ENCODE measurements around the gene UBE2M. TPM values are rescaled to one million over a fixed set of nuclear protein-coding genes. Genes with fewer than 3 reads are reported as not detected.

The UBE2M gene
- total and polyA plus RNA-seq, 2 experiments from 2014 or later: 8.7 to 60.3 TPM

- H3K9ac ChIP-seq: peak overlapping the region; percentile 97
- no peaks in the 10 kb centered on the region for H3K27me3 ChIP-seq (replicated peaks; ENCODE audit: insufficient read depth)
- no peaks in the 10 kb centered on the region for H4K20me1 ChIP-seq (ENCODE audit: insufficient read depth)
- H3K4me3 ChIP-seq: peak overlapping the region; percentile 94
- peaks cover 12% of the 10 kb centered on the region for H3K4me1 ChIP-seq (ENCODE audit: insufficient read depth)
- no peak for DNase-seq
- H3K4me2 ChIP-seq (ENCODE audit: unreplicated experiment): peak overlapping the region; percentile 95
- H3K9me2 ChIP-seq (ENCODE audit: insufficient read depth): no peaks in the 10 kb centered on the region
- peaks cover 18% of the 10 kb centered on the region; the same call in 1 of the 2 replicates for H3F3A ChIP-seq (ENCODE audit: insufficient read depth)
- peaks cover 5% of the 10 kb centered on the region; the same call in 1 of the 2 replicates for H3K36me3 ChIP-seq (ENCODE audit: low read depth)
- H3K9me3 ChIP-seq (ENCODE audit: low read depth): no peaks in the 10 kb centered on the region
- H3K79me2 ChIP-seq (ENCODE audit: insufficient read depth): peaks cover 36% of the 10 kb centered on the region
- whole genome bisulfite sequencing, 2 experiments (ENCODE audit: low coverage in 1 of 2, low lambda C conversion rate in 2 of 2, missing lambda C conversion rate in 2 of 2): 1 to 2% methylated on average over 7 of the region's 7 CpGs
- in situ Hi-C loops (cut with MboI): no loop called here
- TF ChIP-seq EZH2 (IDR thresholded peaks at IDR 0.05; ENCODE audit: insufficient read depth, poor library complexity, severe bottlenecking) (no peak), EZH2phosphoT487 (IDR thresholded peaks at IDR 0.05; ENCODE audit: insufficient read depth, low read depth) (no peak)
- peak overlapping the region; percentile 89 for H3K27ac ChIP-seq
- peak overlapping the region; percentile 85 for H2AFZ ChIP-seq
Observed at GRCh38 chr19:58520257-58520599, 38.2 kb downstream of the UBE2M start.

GRCh38 chr19:58519355-58520256 lies 38.8 kb downstream of the UBE2M start, which contains the start of gene ZBTB45:
ZBTB45 (minus strand) TSS chr19:58519810; CDS start chr19:58517673, 2,137 bp downstream.
- WGBS, 2 experiments (ENCODE audit: low coverage in 1 of 2, low lambda C conversion rate in 2 of 2, missing lambda C conversion rate in 2 of 2): 1% methylated on average over 50 to 85 of the region's 87 CpGs
- Histone ChIP-seq H3K36me3 (ENCODE audit: low read depth) (peaks cover 5% of the 10 kb centered on the region; the same call in 1 of the 2 replicates), H3K9me3 (ENCODE audit: low read depth) (no peaks in the 10 kb centered on the region), H3K27me3 (replicated peaks; ENCODE audit: insufficient read depth) (no peaks in the 10 kb centered on the region), H3K4me3 (peak within 1 kb of the TSS; percentile 94), H2AFZ (peak within 1 kb of the TSS; percentile 85), H4K20me1 (ENCODE audit: insufficient read depth) (no peaks in the 10 kb centered on the region), H3K4me1 (ENCODE audit: insufficient read depth) (peaks cover 12% of the 10 kb centered on the region), H3K27ac (peak within 1 kb of the TSS; percentile 89), H3K9ac (peak within 1 kb of the TSS; percentile 97), H3F3A (ENCODE audit: insufficient read depth) (peaks cover 18% of the 10 kb centered on the region; the same call in 1 of the 2 replicates), H3K9me2 (ENCODE audit: insufficient read depth) (no peaks in the 10 kb centered on the region), H3K4me2 (ENCODE audit: unreplicated experiment) (peak within 1 kb of the TSS; percentile 95), H3K79me2 (ENCODE audit: insufficient read depth) (peaks cover 43% of the 10 kb centered on the region)
- DNase-seq: peak; percentile 98
- in situ Hi-C loops (cut with MboI): no loop called here
- no peak for TF ChIP-seq EZH2phosphoT487 (IDR thresholded peaks at IDR 0.05; ENCODE audit: insufficient read depth, low read depth)
- no peak for TF ChIP-seq EZH2 (IDR thresholded peaks at IDR 0.05; ENCODE audit: insufficient read depth, poor library complexity, severe bottlenecking)

- H3K36me3 ChIP-seq (ENCODE audit: low read depth): peaks cover 5% of the 10 kb centered on the region; the same call in 1 of the 2 replicates
- no peaks in the 10 kb centered on the region for H3K9me2 ChIP-seq (ENCODE audit: insufficient read depth)
- H3K79me2 ChIP-seq (ENCODE audit: insufficient read depth): peaks cover 46% of the 10 kb centered on the region
- H2AFZ ChIP-seq: peak overlapping the region; percentile 85
- H4K20me1 ChIP-seq (ENCODE audit: insufficient read depth): no peaks in the 10 kb centered on the region
- TF ChIP-seq EZH2 (IDR thresholded peaks at IDR 0.05; ENCODE audit: insufficient read depth, poor library complexity, severe bottlenecking) (no peak), EZH2phosphoT487 (IDR thresholded peaks at IDR 0.05; ENCODE audit: insufficient read depth, low read depth) (no peak)
- WGBS, 2 experiments (ENCODE audit: low coverage in 1 of 2, low lambda C conversion rate in 2 of 2, missing lambda C conversion rate in 2 of 2): 0% methylated on average over 14 of the region's 14 CpGs
- H3K9ac ChIP-seq: peak overlapping the region; percentile 97
- peak overlapping the region; percentile 95 for H3K4me2 ChIP-seq (ENCODE audit: unreplicated experiment)
- in situ Hi-C loops (cut with MboI): no loop called here
- H3K4me3 ChIP-seq: peak overlapping the region; percentile 94
- no peaks in the 10 kb centered on the region for H3K9me3 ChIP-seq (ENCODE audit: low read depth)
- peaks cover 12% of the 10 kb centered on the region for H3K4me1 ChIP-seq (ENCODE audit: insufficient read depth)
- peak overlapping the region; percentile 89 for H3K27ac ChIP-seq
- DNase-seq: peak; percentile 91
- peaks cover 18% of the 10 kb centered on the region; the same call in 1 of the 2 replicates for H3F3A ChIP-seq (ENCODE audit: insufficient read depth)
- H3K27me3 ChIP-seq (replicated peaks; ENCODE audit: insufficient read depth): no peaks in the 10 kb centered on the region
Observed at GRCh38 chr19:58519087-58519354, 39.4 kb downstream of the UBE2M start.

GRCh38 chr19:58518256-58519086 lies 39.9 kb downstream of the UBE2M start:
- Histone ChIP-seq H3K27me3 (replicated peaks; ENCODE audit: insufficient read depth) (no peaks in the 10 kb centered on the region), H3K9ac (peak overlapping the region; percentile 97), H3K79me2 (ENCODE audit: insufficient read depth) (peaks cover 46% of the 10 kb centered on the region), H3K4me3 (peak overlapping the region; percentile 94), H3K9me2 (ENCODE audit: insufficient read depth) (no peaks in the 10 kb centered on the region), H3K4me1 (ENCODE audit: insufficient read depth) (peaks cover 12% of the 10 kb centered on the region), H4K20me1 (ENCODE audit: insufficient read depth) (no peaks in the 10 kb centered on the region), H3K27ac (peak overlapping the region; percentile 89), H2AFZ (peak overlapping the region; percentile 85), H3K36me3 (ENCODE audit: low read depth) (peaks cover 5% of the 10 kb centered on the region; the same call in 1 of the 2 replicates), H3F3A (ENCODE audit: insufficient read depth) (peaks cover 18% of the 10 kb centered on the region; the same call in 1 of the 2 replicates), H3K9me3 (ENCODE audit: low read depth) (no peaks in the 10 kb centered on the region), H3K4me2 (ENCODE audit: unreplicated experiment) (peak overlapping the region; percentile 95)
- in situ Hi-C loops (cut with MboI): no loop called here
- peak; percentile 30 for DNase-seq
- TF ChIP-seq EZH2phosphoT487 (IDR thresholded peaks at IDR 0.05; ENCODE audit: insufficient read depth, low read depth) (no peak), EZH2 (IDR thresholded peaks at IDR 0.05; ENCODE audit: insufficient read depth, poor library complexity, severe bottlenecking) (no peak)
- WGBS, 2 experiments (ENCODE audit: low coverage in 1 of 2, low lambda C conversion rate in 2 of 2, missing lambda C conversion rate in 2 of 2): 8% methylated on average over 21 to 22 of the region's 22 CpGs

All from GM23248 (cell line).